Subcutaneous adipose tissue (tissue), 4 donors: ENCODE data around the gene RTF1. TPM values are rescaled to one million over a fixed set of nuclear protein-coding genes. Genes with fewer than 3 reads are reported as not detected.

Source experiments
- total RNA-seq, 4 donors: library from RNA; depleted of rRNA; stranded (reverse); fragments of >200 nt; gene quantifications; one replicate each; pipeline ENCODE4 v1.1.0, GENCODE V29; 2016
- TF ChIP-seq, protein P1 (sequence below): fragments of 450-650 bp; IDR thresholded peaks from one replicate; pipeline ENCODE4 v1.5.1; 2016; ENCODE audit warnings: low read depth, mild to moderate bottlenecking, control low read depth, antibody characterized with exemption, moderate library complexity

RTF1 gene
- total RNA-seq, 4 donors from 2014 or later, result 21.7 to 58.7 (median 32.5) TPM

DNA sequence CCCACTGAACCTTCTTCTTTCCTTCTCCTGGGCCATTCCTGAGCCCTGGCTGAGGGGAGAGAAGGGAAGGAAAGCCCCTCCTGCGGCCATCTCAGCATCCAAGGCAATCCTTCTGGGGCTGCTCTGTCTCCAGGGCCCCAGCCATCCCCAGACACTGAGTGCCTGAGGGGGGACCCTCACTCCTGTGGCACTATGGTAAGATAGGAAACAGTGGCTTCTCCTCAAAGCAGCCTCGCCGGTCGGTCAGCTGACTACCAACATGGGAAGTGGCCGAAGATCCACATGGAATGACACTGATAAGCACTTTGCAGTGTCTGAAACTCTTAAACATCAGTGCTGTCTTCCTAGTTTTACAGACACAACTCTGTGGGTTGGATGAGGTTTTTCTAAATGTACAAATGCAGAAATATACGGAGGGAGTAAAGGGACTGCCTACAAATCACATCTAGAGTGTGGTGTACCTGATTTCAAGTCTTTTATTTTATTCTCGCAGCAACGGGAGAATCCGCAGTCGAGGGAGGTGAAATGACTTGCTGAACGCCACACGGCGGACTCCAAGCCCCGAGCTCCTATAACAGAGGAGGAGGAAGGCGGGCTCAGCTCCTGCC, 75.8 kb downstream of the RTF1 start:
- TF ChIP-seq, protein P1, sequence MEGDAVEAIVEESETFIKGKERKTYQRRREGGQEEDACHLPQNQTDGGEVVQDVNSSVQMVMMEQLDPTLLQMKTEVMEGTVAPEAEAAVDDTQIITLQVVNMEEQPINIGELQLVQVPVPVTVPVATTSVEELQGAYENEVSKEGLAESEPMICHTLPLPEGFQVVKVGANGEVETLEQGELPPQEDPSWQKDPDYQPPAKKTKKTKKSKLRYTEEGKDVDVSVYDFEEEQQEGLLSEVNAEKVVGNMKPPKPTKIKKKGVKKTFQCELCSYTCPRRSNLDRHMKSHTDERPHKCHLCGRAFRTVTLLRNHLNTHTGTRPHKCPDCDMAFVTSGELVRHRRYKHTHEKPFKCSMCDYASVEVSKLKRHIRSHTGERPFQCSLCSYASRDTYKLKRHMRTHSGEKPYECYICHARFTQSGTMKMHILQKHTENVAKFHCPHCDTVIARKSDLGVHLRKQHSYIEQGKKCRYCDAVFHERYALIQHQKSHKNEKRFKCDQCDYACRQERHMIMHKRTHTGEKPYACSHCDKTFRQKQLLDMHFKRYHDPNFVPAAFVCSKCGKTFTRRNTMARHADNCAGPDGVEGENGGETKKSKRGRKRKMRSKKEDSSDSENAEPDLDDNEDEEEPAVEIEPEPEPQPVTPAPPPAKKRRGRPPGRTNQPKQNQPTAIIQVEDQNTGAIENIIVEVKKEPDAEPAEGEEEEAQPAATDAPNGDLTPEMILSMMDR, result no peak

DNA sequence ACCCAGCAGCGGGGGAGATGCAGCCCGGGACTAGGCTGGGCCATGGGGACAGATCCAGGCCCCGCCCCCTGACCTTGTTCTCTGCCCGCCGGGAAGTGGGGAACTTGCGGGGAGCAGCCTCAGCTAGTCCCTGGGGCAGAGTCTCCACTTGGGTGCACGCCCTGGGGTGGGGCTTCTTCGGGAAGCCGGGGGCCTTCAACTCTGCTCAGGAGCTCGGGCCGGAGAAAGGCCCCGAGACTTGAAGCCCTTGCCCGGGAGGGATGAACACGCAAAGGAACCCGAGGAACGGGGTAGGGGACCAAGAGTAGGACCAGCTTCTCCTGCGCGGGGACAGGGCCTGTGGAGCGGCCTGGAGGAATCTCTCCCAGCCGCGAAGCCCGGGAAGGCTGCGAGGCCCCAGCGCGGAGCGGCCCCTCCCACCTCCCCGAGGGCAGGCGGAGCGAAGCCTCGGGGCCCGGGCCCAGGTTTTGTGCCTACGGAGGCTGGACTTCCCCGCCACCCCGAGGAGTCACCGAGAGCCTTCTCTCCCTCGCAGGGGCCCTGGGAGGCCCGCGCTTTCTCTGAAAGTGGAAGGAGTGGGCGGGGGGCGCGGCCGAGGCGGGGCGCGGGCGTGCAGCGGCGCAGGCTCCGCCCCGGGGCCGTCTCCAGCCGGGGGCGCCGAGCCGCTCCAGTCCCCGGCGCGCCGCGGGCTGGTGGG, 76.5 kb downstream of the RTF1 start, which contains the start of gene ITPKA:
ITPKA (plus strand) TSS at position 670 of the 697 bp plus-strand sequence. CDS start 54 bp downstream, outside the sequence.
- TF ChIP-seq, protein P1, result no peak

DNA sequence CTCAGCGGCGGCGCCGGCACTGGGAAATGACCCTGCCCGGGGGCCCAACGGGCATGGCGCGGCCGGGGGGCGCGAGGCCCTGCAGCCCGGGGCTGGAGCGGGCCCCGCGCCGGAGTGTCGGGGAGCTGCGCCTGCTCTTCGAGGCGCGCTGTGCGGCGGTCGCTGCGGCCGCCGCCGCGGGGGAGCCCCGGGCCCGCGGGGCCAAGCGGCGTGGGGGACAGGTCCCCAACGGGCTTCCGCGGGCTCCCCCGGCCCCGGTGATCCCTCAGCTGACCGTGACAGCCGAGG, 77.0 kb downstream of the RTF1 start:
- TF ChIP-seq, protein P1, result no peak

DNA sequence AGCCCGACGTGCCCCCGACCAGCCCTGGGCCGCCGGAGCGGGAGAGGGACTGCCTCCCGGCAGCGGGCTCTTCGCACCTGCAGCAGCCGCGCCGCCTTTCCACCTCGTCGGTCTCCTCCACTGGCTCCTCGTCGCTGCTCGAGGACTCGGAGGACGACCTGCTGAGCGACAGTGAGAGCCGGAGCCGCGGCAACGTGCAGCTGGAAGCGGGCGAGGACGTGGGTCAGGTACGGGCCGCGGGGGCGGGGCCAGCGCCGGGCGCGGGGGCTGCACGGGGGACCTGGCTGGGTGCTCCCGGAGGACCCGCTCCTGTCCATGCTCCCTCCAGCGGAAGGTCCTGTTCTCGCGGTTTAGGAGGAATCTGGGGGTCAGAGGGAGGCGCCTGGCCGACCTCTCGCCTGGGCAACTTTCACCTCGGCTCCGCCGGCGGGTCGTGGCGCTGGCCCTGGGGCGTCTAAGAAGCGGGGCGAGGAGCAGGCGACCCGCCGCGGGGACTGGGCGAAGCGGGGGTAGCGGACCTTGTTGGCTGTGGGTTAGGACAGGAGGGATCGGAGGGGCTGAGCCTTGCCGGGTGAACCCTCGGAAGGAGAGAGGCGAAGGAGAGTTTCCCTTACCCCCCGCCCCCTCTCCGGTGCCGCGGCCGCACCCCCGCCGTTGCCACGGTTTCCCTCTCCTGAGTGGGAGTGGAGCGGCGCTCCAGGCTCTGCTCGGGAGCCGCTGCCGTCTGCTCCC, 77.5 kb downstream of the RTF1 start:
- TF ChIP-seq, protein P1, result no peak

- TF ChIP-seq, protein P1, result no peak
These were observed 78.2 kb downstream of the RTF1 start for GRCh38 chr15:41494922-41495735.

DNA sequence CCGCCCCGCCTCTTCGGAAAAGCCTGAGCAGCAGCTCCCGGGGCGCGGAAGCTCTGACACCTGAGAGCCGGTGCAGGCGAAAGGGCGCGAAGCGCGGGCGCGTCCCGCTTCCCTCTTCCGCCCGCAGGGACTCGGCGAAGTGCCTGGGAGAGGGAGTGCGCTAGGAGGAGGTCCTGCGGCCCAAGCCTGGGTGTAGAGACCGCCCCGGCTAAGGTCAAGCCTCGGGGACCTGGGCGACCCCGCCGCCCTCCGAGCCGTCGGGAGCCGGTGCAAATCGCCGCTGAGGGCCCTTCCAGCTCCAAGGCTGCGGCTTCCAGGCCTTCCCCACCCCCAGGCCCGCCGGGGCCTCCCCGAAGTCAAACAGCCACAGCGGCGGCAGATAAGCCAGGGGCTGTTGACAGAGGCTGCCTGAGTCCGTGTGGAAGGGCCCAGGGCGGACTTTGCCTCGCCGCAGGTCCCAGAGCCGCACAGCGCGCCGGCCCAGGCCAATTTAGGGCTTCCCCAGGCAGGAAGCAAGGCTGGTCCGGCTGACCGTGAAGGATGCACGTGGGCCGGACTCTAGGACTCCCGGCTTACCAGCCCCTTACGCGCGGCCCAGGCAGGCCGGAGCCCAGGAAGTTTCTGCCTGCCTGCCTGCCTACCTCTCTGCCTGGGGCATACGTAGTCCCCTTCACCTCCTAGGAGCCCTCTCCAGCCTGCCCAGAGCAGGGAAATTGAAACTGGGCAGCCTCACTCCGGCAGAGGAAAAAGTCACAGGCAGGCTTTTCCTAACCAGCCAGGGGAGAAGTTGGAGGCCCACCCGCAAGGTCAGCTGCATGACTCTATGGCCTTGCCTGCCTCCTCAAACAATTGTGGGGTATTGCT, 79.1 kb downstream of the RTF1 start:
- TF ChIP-seq, protein P1, result no peak
